Amniotic stem cell (primary cell): ENCODE data around the gene GNB4.
A peak's percentile ranks its signal among the peaks of the same experiment; 100 is the strongest.

Source experiments
- DNase-seq: peaks from one replicate; lab custom pipeline; 2025; lab: John Stamatoyannopoulos, UW

GNB4 gene

DNA sequence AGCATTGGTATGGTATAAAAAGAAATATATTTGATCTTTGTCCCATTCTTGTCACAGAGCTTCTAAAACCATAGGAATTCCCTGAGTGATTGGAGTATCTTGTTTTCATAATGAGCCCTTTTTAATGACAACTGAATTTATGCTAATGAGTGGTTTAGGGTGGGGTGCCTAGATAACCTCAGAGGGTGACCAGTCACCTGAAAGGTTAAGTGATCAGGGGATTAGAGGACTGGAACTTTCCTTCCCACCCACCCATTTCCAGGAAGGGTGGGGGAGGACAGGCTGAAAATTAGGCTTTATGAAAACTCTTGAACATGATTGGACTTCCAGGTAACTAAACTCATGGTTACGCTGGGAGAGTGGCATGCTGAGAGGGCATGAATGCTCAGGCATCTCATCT lies 95.3 kb downstream of the GNB4 start:
- DNase-seq: no peak

DNA sequence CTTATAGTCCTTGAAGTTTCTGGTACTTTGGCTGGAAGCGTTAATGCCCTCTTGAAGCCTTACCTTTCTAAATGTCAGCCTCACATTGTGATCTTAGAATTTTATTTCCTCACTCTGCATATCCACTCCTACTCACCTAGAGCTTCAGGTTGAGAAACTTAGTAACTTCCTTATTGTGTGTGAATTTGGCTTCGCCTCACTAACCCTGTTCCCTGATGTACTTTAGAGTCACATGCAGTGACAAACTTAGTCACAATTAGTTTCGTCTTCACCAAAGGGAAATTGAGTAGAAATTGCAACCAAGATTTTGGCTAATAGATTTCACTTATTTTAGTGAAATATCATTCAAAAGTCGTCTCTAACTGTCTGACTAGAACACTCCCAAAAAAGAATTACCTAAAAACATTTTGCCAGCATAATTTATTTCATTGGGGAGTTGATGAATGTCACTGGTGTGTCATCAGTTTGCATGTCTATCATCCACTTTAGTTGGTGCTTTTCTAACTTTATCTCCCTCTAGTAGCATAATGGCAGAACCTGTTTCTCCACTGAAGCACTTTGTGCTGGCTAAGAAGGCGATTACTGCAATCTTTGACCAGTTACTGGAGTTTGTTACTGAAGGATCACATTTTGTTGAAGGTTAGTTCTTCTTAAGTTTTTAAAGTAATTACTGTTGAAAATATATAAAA lies 102.8 kb downstream of the GNB4 start:
- no peak for DNase-seq

DNA sequence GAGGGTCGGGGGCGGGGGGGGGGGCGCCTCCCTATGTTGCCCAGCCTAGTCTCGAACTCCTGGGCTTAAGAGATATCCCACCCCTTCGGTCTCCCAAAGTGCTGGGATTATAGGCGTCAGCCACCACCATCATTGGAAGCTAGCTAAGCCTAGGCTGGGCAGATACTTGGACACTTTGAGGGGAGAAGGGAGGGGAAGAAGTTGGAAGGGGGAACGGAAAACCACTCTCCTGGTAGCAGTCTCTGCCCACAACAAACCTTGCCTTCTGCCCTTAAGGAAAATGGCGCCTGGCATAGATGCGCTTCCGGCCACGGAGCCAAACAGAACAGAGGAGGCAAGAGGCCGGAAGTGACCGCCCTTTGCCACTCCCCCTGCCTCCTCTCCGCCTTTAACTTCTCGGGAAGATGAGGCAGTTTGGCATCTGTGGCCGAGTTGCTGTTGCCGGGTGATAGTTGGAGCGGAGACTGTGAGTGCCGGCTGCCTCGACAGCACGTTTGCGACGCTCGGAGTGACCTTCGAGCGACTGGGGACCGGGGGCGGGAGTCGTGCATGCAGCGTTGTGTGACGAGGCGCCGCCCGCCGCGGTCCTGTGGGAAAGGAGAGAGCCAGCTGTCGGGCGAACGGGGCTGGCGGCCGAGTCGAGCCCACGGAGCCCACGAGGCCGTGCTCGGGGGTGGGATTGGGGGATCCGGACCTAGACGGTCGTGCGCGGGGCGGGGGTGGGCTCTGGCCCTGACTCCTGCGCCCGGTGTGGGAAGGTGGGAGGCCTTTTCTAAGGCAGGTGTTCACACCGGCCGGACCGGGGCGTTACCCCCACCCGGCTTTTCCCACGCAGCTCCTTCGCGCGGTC lies 103.7 kb downstream of the GNB4 start, which contains the start of gene MFN1:
TSS of gene MFN1 (plus strand) at position 365 of the 850 bp plus-strand sequence. CDS start 1,143 bp downstream, outside the sequence.
- DNase-seq: peak; percentile 78
